Kidney glomerular epithelial cell (primary cell): ENCODE data around the gene KIR3DL3.
"Not testable (repeated sequence)": the region's sequence is repeated elsewhere in the genome, so short reads cannot be mapped to it uniquely, and the experiment has no call there.

Experiments used
- DNase-seq: peaks from one replicate; lab custom pipeline; 2025; lab: John Stamatoyannopoulos, UW

KIR3DL3 gene

GRCh38 chr19:54731191-54731590 is 6.9 kb downstream of the KIR3DL3 start:
- DNase-seq = no peak

GRCh38 chr19:54738306-54738705 is 14.1 kb downstream of the KIR3DL3 start, which contains the start of gene KIR2DL3:
Gene KIR2DL3 (plus strand): TSS chr19:54738513. CDS start chr19:54738546, 33 bp downstream.
- DNase-seq = not testable (repeated sequence)

GRCh38 chr19:54738715-54739114 is 14.5 kb downstream of the KIR3DL3 start:
- DNase-seq = no peak

GRCh38 chr19:54739587-54740497 is 15.6 kb downstream of the KIR3DL3 start:
- DNase-seq = no peak

GRCh38 chr19:54741950-54742349 is 17.7 kb downstream of the KIR3DL3 start:
- DNase-seq = not testable (repeated sequence)

- not testable (repeated sequence) for DNase-seq
Observed at GRCh38 chr19:54744080-54744479, 19.8 kb downstream of the KIR3DL3 start.

GRCh38 chr19:54747614-54748322 is 23.5 kb downstream of the KIR3DL3 start:
- not testable (repeated sequence) for DNase-seq

GRCh38 chr19:54750276-54750675 is 26.0 kb downstream of the KIR3DL3 start:
- DNase-seq = not testable (repeated sequence)

- DNase-seq = not testable (repeated sequence)
Observed at GRCh38 chr19:54756204-54757110, 32.2 kb downstream of the KIR3DL3 start.

- DNase-seq = not testable (repeated sequence)
Observed at GRCh38 chr19:54758577-54758976, 34.3 kb downstream of the KIR3DL3 start.

GRCh38 chr19:54764219-54764618 is 40.0 kb downstream of the KIR3DL3 start:
- not testable (repeated sequence) for DNase-seq

GRCh38 chr19:54766464-54766863 is 42.2 kb downstream of the KIR3DL3 start:
- DNase-seq = not testable (repeated sequence)

GRCh38 chr19:54769646-54770045 is 45.4 kb downstream of the KIR3DL3 start, which contains the start of gene KIR2DL1:
Gene KIR2DL1 (plus strand): TSS chr19:54769793. CDS start chr19:54769851, 58 bp downstream.
- DNase-seq = not testable (repeated sequence)

GRCh38 chr19:54770511-54770910 is 46.3 kb downstream of the KIR3DL3 start:
- DNase-seq = not testable (repeated sequence)

- not testable (repeated sequence) for DNase-seq
Observed at GRCh38 chr19:54771018-54771960, 47.0 kb downstream of the KIR3DL3 start.

- not testable (repeated sequence) for DNase-seq
Observed at GRCh38 chr19:54772666-54773065, 48.4 kb downstream of the KIR3DL3 start.

- DNase-seq = not testable (repeated sequence)
Observed at GRCh38 chr19:54775095-54775815, 51.0 kb downstream of the KIR3DL3 start.

GRCh38 chr19:54775830-54776229 is 51.6 kb downstream of the KIR3DL3 start:
- DNase-seq = not testable (repeated sequence)

- not testable (repeated sequence) for DNase-seq
Observed at GRCh38 chr19:54777851-54778250, 53.6 kb downstream of the KIR3DL3 start.

- not testable (repeated sequence) for DNase-seq
Observed at GRCh38 chr19:54778896-54779295, 54.7 kb downstream of the KIR3DL3 start.
